NCI-H774 (cell line): Measurements from ENCODE around the gene HRG.
"Not testable (repeated sequence)": the region's sequence is repeated elsewhere in the genome, so short reads cannot be mapped to it uniquely, and the experiment has no call there.

ENCODE experiments used
- DNase-seq: peaks from one replicate; lab custom pipeline; 2025; lab: John Stamatoyannopoulos, UW

The HRG gene, protein sequence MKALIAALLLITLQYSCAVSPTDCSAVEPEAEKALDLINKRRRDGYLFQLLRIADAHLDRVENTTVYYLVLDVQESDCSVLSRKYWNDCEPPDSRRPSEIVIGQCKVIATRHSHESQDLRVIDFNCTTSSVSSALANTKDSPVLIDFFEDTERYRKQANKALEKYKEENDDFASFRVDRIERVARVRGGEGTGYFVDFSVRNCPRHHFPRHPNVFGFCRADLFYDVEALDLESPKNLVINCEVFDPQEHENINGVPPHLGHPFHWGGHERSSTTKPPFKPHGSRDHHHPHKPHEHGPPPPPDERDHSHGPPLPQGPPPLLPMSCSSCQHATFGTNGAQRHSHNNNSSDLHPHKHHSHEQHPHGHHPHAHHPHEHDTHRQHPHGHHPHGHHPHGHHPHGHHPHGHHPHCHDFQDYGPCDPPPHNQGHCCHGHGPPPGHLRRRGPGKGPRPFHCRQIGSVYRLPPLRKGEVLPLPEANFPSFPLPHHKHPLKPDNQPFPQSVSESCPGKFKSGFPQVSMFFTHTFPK

DNA sequence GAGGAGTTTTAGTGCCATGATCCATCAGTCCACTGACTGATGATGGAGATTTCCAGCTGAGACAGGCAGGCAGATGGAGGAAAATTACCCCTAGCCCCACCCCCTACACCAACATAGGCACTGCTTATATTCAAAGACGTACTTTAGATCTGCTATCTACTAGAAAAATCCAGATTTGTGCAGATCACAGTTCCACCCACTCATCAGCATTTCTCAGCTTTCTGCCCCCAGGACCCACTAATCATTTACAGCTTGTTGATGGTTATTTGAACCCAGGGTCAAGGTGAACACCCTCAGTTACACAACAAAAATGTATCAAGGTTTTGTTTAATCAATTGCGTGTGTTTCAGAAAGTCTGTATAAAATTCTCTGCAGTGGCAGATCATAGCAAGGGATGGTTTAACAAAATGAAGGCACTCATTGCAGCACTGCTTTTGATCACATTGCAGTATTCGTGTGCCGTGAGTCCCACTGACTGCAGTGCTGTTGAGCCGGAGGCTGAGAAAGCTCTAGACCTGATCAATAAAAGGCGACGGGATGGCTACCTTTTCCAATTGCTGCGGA lies at the start of gene HRG:
TSS of gene HRG (plus strand) at position 390 of the 564 bp plus-strand sequence. CDS start at position 408, 18 bp downstream.
- no peak for DNase-seq

DNA sequence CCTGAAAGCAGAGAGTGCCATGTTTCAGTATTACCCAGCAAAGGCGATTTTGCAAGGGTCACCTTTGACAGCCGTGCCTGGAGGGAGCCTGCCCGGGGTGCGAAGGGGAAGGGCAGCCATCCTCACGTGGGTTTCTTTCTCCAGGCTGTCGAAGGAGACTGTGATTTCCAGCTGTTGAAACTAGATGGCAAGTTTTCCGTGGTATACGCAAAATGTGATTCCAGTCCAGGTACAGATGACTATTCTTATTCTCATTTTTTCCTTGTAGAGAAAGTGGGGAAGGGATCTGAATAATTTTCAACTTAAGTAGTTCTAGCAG lies 49.6 kb upstream of the HRG start:
- no peak for DNase-seq

DNA sequence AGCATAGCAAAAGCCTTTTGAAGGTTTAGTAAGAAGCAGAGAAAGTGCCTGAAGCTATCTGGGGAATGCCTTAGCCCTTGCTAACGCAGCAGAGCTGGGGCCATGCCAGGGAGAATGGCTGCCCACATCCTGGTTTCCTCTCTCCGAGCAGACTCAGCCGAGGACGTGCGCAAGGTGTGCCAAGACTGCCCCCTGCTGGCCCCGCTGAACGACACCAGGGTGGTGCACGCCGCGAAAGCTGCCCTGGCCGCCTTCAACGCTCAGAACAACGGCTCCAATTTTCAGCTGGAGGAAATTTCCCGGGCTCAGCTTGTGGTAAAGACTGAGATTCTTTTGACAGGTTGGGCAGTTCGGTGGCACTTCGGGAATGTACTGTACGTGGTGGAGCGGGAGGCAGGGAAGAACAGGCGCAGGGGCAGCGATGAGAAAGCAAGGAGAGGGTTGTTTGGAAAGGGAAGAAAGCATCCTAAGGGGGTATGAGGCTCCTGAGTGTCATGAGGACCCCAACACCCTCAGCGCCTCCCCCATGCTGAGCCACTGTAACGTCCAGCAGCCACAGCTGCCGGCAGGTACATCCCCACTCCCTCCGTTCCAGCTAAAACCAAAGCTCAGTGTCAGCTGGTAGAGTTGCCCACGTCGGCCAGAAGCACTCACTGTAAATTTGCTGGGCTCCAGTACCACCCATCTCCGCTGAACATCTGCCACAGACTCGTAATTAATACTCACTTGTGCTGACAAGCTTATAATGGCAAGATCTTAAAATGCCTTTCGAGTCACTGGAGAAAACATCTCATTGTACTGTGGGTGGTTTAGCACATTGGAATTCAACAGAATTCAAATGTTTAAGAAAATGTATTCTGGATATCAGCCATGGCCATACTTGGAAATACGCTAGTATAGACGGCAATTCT lies 48.5 kb upstream of the HRG start:
- DNase-seq = peak; percentile 84

DNA sequence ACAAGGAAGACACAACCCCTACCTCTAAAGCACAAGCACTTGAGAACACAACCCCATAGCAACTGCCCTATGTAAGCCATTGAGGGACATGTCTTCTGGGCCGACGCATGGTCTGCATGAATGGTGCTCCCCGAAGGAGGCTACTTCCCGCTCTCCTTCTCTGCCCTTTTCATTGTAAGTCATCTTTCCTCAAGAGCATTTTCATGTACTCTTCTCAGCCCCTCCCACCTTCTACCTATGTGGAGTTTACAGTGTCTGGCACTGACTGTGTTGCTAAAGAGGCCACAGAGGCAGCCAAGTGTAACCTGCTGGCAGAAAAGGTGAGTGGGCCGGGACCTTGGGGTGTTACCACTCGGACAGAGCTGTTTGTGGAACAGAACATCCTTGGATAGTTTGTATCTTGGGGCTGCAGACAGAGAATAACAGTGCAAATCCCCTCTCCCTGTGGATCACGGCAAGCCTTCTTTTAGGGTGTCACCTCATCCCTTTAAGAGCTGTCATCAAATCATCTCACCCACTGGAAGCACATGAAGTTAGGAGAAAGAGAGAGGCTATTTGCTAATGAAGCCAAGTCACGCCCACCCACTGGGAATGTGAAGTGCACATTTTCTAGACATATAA lies 47.4 kb upstream of the HRG start:
- DNase-seq = no peak

DNA sequence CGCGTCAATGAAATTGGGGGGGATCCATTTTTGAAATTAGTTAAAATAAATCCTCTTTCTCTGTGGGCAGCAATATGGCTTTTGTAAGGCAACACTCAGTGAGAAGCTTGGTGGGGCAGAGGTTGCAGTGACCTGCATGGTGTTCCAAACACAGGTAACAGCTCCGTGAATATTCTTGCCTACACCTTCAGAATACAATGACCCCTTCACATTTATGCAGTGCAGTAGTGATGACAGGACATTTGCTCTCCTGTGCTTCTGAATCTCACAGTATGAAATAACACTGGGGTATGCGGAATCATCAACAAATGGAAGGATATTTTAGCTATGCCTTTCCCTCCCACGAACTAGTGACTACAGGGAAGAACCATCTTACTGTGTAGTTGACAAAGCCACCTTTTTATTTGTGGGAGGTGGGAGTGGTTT lies 46.0 kb upstream of the HRG start:
- DNase-seq = no peak

DNA sequence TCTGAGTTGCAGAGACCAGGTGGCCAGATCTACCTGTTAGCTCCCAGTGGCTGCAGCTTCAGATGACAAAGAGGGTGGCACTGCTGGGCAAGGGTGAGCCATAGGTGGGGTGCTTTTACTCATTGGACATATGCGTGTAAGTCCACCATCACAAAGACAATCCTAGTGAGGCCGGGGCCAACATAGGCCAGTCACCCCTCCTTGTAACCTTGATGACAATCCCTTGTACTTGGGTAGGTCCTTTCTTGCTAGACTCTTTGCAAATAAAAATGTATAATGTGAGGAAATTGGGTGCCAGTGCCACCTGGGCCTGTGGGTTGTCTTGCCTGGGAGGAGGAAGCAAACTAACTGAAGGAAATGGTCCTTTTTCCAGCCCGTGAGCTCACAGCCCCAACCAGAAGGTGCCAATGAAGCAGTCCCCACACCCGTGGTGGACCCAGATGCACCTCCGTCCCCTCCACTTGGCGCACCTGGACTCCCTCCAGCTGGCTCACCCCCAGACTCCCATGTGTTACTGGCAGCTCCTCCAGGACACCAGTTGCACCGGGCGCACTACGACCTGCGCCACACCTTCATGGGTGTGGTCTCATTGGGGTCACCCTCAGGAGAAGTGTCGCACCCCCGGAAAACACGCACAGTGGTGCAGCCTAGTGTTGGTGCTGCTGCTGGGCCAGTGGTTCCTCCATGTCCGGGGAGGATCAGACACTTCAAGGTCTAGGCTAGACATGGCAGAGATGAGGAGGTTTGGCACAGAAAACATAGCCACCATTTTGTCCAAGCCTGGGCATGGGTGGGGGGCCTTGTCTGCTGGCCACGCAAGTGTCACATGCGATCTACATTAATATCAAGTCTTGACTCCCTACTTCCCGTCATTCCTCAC lies 45.4 kb upstream of the HRG start:
- DNase-seq = no peak

DNA sequence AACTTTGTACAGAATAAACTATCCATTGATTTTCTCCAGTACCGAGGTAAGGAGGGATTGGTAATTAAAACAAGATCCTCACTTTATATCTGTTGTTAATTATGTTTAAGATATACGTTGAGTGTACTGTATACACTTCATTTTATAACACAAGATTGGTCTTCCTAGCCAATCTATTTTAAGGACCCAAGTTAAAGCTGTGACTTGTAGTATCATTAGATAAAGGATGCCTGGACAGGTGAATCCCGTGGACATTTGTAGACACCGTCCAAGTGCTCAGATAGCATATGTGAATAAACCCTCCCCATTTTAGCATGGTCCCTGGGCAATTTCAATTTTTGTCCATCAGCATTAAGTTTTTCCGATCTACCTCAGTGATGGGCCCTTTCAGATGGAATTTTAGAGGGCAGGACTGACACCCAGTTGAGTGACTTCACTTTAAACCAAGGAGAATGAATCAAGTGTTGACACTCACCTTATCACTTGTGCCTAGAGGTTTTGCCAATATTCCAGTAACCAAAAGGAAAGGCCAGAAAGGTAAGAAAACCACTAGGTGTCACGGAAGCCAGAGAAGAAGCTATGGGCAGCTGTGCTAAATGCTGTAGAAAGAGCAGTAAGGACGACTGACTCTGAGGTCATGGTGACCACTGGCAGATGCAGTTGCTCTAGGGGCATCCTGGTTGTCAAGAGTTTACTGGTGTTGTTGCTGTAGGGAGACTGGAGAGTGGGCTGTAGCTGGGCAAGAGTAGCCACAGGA lies 43.7 kb upstream of the HRG start:
- no peak for DNase-seq

DNA sequence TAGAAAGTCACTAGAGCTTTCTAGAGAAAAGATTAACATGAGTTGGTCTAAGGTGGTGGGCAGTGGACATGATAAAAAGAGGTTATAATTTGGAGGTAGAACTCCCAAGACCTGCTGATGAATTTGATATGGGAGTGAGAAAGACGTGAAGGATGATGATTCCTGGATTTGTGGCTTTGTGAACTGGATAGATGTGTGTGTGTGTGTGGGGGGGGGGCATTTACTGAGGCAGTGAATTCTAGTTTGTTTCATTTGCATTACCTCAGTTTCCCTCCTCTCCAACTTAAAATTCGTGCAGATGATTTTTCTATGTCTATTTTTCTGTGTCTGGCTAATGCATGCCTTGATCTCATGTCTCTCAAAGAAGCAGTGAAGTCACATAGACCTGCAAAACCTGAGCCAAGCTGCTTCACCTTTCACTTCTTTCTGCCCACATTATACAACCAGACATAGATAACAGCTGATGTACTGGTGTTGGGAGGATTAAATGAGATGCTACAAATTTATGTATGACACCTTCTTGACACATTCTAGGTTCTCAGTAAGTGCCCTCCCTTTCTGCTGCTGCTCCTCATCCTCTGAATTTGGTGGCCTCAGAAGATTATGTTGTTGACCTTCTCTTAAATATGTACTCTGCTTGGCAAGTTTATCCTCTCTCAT lies 43.0 kb upstream of the HRG start:
- no peak for DNase-seq

DNA sequence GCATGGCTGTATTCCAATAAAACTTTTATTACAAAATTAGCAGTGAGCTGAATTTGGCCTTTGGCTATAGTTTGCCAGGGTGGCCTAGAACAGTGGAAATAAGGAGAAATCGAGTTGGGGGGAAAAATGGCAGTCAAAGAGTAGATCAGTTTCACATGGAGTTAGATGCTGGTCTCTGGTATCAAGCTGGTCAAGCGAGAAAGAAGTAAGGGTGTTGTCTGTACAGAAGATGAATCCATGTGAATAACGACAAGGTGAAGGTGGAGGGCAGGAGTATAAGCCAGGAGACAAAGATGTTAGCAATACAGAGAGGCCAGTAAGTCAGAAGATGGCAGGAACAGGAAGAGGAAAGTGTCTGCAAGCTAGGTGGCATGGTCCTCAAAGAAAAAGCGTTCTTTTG lies 41.2 kb upstream of the HRG start:
- DNase-seq = no peak

DNA sequence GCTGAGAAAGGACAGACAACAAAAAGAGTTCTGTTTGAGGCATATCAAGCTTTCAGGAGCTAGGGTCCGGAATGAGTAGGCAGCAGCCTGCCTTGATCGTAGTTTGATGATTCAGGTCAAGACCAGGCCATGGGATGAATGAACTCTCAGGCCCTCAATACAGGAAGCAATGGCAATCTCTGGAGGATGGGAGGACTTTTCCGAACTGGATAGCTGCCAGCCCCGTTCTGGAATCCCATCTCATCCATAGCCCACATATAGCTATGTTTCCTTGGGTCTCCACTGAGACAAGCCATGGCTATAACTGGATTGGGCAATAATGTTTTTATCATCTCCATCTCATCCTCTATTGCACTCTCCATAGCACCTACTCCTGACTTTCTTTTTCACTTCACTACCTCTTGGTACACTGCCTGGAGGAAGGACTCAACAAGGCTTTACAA lies 40.2 kb upstream of the HRG start:
- no peak for DNase-seq

DNA sequence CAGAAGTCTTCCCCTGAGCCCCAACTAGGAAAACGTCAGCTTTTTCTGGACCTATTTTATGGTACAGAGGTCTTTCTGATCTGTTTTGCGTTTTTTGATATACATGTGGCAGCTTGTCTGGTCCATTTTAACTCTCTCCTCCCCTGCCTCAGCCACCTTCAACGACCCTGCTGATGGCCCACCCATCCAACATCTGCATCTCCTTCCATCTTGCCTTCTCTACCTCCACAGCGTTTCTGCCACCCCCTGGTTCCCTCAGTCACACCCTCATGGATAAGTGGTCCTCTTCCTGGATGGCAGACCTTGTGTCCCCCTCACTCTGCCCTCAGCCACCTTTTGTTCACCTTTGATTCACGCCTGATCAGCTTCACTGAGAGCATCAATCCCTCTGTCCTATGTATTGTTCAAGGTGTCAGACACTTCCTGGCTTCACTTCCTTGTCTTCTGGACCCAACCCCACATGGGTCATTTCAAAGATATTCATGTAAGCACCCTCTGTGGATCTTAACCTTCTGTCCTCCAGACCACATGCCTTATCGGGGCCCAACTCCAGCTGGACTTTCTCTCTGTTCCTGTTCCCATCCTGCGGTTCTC lies 39.5 kb upstream of the HRG start:
- no peak for DNase-seq

DNA sequence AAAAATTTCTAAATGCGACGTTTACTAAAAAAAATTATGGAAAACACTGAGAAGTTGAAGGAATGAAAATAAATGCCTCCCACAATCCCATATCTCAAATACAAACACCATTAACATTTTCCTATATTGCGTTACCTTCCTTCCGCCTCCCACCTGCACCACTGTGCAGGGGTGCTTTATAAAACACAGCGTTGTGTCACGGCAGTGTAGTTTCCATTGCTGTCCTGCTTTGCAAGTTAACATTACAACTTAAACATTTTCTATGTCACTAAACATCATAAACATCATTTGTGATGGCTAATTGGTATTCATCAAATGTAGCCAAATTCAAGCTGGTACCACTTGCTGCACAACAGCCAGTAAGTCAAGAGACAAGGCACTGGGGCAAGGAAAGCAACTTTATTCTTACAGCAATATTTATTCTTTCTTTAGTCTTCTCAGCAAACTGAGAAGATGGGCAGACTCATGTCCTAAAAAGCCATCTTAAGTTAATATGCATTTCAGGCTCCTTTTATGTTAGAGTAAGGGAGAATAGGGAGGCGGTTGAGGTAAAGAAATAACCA lies 37.9 kb upstream of the HRG start:
- DNase-seq = no peak

DNA sequence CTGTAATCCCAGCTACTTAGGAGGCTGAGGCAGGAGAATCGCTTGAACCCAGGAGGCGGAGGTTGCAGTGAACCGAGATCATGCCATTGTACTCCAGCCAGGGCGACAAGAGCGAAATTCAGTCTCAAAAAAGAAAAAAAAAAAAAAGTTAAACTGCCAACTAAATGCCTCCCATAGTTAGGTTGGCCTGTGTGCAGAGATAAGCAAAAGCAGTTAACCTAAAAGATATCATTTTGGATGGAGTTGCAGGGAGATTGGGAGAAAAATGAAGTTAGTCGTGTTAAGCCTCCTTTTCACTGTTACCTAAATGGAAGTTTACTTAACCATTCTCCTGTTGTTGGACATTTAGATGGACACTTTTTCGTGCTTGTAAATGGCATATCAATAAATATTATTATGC lies 37.1 kb upstream of the HRG start:
- DNase-seq = no peak

DNA sequence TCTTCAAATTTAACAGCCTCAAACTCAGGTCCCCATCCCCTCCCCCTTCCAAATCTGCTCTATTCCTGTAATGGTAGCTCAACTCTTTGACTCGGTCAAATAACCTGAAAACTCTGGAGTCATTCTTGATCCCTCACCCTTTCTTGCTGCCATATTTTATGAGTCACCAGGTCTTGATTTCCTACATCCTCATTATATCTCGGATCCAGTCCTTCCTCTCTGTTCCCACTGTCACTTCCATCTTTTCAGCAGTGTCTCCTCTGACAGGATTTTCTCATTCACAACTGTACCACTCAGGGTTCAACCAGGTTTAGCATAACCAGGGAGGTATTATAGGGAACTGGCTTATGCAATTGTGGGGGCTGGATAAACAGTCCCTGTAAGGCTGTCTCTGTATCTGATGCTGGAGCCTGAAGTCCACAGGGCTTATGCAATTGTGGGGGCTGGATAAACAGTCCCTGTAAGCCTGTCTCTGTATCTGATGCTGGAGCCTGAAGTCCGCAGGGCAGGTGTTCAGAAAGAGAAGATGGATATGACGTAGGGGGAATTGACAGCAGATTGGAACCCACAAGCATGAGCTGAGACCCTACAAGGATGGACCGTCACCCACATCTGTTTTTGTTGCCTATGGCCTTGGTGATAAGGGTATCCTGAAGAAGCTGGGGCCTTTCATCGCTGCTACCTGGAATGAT lies 34.7 kb upstream of the HRG start:
- no peak for DNase-seq

DNA sequence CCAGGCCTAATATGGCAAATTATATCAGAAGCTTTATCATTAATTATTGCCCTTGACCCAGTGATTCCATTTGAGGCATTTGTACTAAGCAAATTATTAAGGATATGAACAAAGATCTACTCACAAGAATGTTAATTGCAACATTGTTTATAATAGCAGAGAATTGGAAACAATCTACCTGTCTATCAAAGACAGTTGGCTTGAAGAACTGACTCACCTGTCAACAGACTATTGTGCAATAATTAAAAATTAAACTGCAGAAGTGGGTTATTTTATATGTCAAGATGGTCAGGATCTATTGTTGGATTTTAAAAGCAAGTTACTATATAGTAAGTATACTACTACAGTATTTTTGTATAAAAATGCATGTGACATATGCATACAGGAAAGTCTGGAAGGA lies 32.3 kb upstream of the HRG start:
- DNase-seq = no peak

DNA sequence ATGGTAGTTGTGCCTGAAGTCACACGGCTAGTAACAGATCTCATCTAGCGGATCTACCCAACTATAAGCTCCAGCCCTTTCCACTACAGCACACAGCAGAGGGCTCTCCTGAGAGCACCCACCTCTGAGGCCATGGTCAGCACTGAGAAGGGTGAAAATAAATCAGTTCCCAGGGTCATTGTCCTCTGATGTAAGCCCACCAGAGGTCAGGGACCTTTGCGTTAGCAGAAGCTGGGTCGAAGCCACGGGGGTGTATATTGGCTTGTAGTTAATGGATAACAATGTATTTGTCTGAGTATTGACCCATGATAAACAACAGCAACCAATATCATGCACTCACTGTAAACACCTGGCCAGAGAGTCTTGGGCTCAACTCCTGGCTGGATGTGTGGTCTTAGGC lies 31.6 kb upstream of the HRG start:
- DNase-seq = not testable (repeated sequence)

DNA sequence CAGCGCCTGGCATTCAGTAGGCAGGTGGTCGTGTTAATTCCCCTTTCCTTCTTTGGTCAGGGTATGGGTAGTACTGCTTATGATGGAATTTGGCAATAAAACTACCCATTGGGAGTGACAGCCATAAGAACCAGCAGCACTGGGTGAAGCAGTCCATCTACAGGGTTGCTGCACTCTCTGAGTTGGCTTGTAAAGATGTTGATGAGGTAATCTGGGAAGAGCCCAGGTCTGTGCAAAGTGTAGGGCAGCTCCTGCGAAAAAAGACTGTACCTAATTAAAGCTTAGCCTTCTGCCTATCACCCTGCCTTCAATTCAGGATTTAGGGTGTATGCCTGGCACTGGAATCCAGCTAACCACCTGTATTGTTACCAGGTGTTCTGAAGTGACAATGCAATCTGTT lies 30.3 kb upstream of the HRG start:
- no peak for DNase-seq

DNA sequence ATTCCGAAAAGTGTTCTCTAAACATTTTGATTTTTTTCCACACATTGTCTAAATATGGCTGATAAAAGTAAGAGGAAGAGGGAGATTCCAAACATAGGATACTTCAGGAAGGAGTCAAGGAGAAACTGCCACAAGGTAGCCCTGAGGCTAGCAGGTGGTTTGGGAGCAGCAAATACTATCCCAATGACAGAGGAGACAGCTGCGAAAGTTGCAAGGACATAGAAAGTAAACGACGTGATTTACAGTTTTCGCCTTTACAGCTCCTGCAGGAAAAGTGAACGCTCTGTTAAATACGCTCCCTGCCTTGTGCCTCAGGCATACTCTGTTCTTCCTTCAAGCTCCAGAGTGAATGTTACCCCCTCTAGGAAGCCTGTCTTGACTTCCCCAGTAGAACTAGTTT lies 29.3 kb upstream of the HRG start:
- no peak for DNase-seq

DNA sequence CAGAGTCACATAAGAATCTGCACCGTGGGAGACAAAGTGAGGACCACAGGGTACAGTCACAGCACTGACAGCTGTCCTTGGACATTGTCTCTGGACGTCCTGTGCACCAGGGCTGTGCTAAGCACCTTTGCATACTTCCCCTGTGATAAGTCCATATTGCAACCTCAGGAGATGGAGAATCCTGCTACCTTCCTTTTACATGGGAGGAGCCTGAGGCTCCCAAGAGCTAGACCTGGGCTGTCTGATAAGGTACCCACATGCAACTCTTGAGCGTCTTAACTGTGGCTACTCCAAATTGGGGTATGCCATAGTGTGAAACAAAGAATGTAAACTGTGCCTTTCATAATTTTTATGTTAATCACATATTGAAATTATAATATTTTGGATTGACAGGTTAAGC lies 28.1 kb upstream of the HRG start:
- DNase-seq = no peak
